Muscle of arm (tissue), 14 donors: ENCODE results near the gene REXO5. TPM values are rescaled to one million over a fixed set of nuclear protein-coding genes. Genes with fewer than 3 reads are reported as not detected.
A peak's percentile ranks its signal among the peaks of the same experiment; 100 is the strongest.
"Not testable (repeated sequence)": the region's sequence is repeated elsewhere in the genome, so short reads cannot be mapped to it uniquely, and the experiment has no call there.

Source experiments
- DNase-seq: peaks from one replicate; pipeline ENCODE4 v3.0.0-alpha.2; 2013
- long read RNA-seq, 11 donors: transcript quantifications; one replicate each; lab custom pipeline, GENCODE V29; 2026
- polyA plus RNA-seq, 12 donors: library from polyadenylated mRNA; unstranded; fragments of 120-200 nt; gene quantifications; one replicate each; pipeline ENCODE4 v1.2.1, GENCODE V29; 2013; ENCODE audit not compliant: insufficient read length in 12 of 12

REXO5 gene
- polyA plus RNA-seq: 1 to 10 TPM in 10 of 12 donors, not detected in 2; 3.7 to 7.9 (median 5.6) TPM
- long read RNA-seq, donor 1: 0 reads
- long read RNA-seq, donor 2: 0 reads
- long read RNA-seq, donor 3: 0 reads
- long read RNA-seq, donor 4: 0 reads
- long read RNA-seq, donor 5, partial matches to known transcripts: 0 of 1 reads
- long read RNA-seq, donor 5, other reads (novel, unspliced or antisense): 0 of 1 reads
- long read RNA-seq, donor 6, partial matches to known transcripts: 0 of 1 reads
- long read RNA-seq, donor 6, other reads (novel, unspliced or antisense): 0 of 1 reads
- long read RNA-seq, donor 7: 0 reads
- long read RNA-seq, donor 8: 0 reads
- long read RNA-seq, donor 9, partial matches to known transcripts: 0 of 1 reads
- long read RNA-seq, donor 9, other reads (novel, unspliced or antisense): 0 of 1 reads
- long read RNA-seq, donor 10: 0 reads
- long read RNA-seq, donor 11: 0 reads

GRCh38 chr16:20806168-20807050 is at the start of gene REXO5, which contains the start of gene ERI2:
TSS of gene REXO5 (plus strand) at chr16:20806527. CDS start at chr16:20806954, 427 bp downstream.
TSS of gene ERI2 (minus strand) at chr16:20806472. CDS start at chr16:20806430, 42 bp downstream.
- DNase-seq: peak; percentile 96

GRCh38 chr16:20760346-20760745 is 46.0 kb upstream of the REXO5 start:
- no peak for DNase-seq

DNA sequence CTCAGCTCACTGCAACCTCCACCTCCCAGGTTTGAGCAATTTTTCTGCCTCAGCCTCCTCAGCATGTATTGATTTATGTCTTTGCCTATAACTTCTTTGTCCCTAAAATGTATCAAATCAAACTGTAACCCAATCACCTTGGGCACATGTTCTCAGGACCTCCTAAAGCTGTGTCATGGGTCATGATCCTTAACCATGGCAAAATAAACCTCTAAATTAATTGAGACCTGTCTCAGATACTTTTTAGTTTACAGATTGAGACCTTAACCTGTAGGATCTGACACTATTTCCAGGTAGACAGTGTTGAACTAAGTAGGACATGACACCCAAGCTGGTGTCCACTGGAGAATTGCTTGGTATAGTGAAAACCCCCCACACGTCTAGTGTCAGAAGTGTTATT is 45.2 kb upstream of the REXO5 start:
- no peak for DNase-seq

DNA sequence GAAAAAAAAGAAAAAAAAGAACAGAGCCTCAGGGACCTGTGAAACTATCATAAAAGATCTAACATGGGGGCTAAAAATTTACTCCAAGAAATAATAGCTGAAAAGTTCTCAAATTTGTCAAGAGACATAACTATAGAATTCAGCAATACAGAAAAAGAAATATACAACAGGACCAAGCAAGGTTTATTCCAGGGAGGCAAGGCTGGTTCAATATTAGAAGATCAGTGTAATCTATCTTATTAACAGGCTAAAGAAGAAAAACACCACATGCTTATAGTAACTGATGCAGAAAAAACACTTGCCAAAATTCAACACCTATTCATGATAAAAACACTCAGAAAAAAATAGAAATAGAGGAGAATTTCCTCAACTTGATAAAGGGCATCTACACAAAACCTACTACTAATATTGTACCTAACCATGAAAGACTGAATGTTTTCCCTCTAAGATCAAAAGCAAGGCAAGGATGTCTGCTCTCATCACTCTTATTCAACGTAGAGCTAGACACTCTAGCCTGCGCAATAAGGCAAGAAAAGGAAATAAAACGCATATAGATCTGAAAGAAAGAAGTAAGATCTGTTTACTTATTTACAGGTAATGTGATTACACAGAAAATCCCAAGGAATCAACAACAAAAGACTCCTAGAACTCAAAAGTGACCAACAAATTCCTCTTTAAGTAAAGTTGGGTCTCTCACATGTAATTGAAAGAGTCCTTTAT is 43.8 kb upstream of the REXO5 start:
- no peak for DNase-seq

DNA sequence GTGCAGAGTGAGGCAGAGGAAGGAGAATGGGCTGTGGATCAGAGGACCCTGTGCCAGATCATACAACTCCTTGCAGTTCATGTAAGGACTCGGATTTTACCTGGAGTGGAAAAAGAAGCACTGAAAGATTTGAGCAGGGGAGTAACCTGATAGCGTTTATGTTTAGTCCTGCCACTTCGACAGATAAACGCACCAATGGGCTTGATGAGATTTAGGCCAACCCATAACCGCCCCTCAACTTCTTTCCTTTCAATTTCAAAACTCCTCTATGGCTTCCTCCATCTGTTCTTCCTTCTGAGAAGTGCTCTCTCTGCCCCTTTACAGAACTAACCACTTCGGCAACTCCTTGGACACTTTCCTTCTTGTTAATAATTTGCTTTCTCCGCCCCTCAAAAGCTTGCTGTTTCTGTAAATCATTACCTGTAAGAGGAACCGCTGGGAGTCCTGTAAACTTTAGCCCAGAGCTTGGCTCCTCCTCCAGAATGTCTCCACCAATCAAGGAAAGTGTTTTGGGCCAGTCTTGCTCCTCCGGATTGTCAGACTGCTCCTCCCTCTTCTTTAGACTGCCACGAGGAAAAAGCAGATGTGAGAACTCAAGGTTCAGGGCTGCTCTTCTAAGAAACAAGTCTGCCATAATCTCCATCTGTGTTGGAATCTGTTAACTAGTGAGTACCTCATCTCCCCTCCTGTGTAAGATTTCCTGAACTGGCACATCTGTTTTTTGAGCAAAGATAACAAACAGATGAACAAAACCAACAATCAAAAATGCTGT is 42.7 kb upstream of the REXO5 start, which contains the start of gene ACSM3:
ACSM3 (plus strand) TSS at position 554 of the 772 bp plus-strand sequence. CDS start 6,021 bp downstream, outside the sequence.
- peak; percentile 76 for DNase-seq

DNA sequence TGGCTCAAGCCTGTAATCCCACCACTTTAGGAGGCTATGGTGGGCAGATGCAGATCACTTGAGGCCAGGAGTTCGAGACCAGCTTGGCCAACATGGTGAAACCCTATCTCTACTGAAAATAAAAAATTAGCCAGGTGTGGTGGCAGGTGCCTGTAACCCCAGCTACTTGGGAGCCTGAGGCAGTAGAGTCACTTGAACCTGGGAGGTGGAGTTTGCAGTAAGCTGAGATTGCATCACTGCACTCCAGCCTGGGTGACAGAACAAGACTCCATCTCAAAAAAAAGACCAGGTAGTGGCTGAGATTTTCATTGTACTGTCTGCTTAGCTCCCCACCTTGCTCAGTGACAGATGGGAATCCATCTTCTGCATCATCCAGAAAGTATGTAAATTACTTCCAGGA is 41.9 kb upstream of the REXO5 start:
- DNase-seq: not testable (repeated sequence)

DNA sequence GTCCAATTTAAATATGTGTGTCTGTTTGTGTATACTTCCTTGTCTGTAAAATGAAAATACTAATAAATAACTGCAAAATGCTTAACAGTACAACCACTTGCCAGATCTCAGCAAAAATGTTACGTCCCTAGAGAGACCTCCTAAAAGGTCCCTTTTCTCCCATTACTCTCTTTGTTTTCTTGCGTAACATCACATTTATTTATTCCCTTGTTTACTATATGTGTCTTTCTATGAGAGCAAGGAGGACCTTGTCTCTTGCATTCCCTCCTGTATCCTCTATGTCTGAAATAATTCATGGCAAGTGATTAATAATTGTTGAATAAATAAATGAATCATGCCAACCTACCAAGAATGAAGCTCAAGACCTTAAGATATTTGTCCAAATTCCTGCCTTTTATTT is 40.6 kb upstream of the REXO5 start:
- no peak for DNase-seq

GRCh38 chr16:20766294-20766693 is 40.0 kb upstream of the REXO5 start:
- no peak for DNase-seq

DNA sequence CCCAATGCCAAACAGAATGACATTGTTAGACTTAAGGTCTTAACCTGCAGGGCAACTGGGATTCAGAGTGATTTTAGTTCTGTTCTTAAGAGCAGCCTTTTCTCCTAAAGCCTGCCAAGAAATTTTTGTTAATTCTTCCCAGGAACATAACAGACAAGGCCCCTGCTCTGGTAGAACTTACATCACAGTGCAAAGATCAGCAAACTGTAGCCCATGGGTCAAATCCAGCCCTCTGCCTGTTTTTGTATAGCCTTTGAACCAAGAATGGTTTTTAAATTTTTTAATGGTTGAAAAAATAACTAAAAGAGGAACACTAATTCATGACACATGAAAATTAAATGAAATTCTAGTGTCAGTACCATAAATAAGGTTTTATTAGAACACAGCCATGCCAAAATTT is 38.8 kb upstream of the REXO5 start:
- no peak for DNase-seq

GRCh38 chr16:20768121-20768520 is 38.2 kb upstream of the REXO5 start:
- no peak for DNase-seq

DNA sequence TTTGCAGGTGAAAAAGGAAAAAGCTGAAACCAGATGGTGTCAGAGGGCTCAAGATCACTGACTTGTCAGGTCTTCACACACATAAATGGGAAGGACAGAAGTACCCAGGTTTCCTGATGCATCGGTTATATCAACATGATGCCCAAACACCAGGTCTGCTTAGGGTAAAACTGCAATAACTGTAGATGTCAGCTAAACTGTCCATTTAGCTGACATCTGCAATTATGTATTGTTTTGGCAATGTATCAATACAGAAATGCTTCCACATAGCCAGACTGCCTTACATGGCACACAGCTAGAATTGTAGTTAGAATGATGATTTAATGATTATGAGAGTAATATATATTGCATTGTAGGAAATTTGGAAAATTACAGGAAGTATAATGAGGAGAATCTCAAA is 37.5 kb upstream of the REXO5 start:
- no peak for DNase-seq

DNA sequence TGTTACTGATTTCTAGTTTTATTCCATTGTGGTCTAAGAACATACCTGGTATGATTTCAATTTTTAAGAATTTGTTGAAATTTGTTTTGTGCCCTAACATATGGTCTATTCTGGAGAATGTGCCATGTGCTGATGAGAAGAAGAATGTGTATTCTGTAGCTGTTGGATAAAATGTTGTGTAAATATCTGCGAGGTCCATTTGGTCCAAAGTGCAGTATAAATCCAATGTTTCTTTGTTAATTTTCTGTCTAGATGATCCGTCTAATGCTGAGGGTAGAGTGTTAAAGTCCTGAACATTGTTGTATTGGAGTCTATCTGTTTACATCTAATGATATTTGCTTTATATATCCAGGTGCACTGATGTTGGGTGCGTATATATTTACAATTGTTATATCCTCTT is 32.6 kb upstream of the REXO5 start:
- DNase-seq: no peak

DNA sequence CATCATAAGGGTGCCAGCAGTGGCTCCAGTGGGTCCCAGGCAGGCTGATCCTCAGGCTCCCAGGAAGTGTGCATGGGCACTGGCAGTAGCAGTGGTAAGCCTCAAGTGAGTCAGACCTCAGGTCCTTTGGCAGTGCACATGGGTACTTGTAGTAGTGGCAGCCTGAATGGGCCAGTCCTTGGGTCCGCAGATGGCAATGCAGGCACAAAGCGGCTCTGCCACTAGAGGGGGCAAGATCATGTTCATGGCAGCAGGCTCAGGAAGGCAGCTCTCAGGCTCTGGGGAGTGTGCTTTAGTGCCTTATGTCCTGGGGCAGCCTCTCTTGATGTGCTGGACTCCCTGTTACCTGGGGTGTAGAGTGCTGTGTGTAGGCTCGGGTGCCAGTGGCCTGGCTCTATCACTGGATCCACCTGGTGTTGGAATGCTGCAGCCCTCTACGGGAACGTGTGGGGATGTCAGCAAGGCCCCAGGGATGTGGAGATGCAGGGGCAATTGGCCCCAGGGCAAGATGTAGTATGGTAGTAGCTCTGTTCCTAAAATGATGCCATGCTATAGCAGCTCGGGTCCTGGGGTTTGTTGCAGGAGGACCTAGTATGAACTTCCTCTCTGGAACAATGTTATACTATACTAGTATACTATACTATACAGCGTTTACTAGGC is 31.5 kb upstream of the REXO5 start:
- DNase-seq: no peak

- no peak for DNase-seq
Observed at GRCh38 chr16:20781697-20782096, 24.6 kb upstream of the REXO5 start.

DNA sequence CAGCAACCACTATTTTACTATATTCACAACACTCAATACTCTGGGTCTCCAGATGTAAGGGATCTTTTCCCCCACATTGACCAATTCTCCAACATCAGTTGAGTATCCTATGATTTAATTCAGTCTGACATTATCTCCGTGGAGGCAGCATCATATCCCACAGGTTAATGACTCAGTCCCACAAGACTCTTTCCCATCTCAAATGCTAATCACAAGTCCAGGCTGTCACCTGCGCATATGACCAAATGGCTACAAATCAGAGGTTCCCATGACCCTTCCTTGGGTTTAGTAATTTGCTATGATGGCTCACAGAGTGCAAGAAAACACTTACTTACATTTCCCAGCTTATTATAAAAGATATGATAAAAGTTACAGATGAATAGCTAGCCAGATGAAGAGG is 23.9 kb upstream of the REXO5 start:
- DNase-seq: no peak

- DNase-seq: no peak
Observed at GRCh38 chr16:20784204-20784603, 22.1 kb upstream of the REXO5 start.

- DNase-seq: no peak
Observed at GRCh38 chr16:20789130-20789529, 17.2 kb upstream of the REXO5 start.

DNA sequence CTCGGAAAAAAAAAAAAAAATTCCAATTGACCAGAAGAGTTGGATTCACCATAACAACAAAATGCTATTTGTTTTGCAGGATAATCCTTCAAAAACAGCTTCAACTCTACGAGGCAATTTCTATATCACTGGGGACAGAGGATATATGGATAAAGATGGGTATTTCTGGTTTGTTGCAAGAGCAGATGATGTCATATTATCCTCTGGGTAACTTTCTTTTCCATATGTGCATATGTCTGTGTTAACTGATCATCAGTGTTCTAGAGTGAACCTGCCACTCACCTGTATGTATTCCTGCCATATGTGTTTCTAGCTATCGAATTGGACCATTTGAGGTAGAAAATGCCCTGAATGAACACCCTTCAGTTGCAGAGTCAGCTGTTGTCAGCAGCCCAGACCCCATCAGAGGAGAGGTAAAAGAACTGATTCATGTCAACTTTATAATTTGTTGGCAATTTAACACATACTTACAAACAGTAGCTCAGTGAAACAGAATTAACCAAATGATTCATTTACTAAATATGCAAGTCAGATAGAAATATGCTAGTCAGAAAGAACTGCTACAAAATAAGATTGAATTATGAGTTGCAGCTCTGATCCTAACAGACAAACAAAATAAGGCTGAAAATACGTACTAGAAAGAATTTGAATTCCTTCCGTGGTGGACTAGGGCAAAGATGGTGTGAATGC is 14.3 kb upstream of the REXO5 start:
- DNase-seq: no peak

GRCh38 chr16:20798364-20798763 is 8.0 kb upstream of the REXO5 start:
- no peak for DNase-seq

DNA sequence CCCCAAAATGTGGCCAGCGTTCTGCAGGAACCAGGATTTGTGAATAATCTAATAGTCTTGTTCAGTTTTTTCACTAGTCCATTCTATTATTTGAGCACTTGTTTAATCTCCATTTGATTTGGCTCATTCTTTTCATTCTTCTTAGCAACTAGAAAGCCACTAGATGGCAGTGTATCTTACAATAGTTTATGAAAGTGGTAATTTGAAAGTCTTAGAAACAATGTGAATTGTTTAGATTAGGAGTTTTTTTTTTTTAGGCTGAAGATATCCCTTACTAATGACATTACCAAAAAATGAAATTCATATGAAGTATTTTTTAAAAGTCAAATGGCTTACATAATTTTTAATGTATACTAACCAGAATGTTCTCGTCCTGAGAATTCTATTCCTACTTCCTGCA is 6.7 kb upstream of the REXO5 start:
- no peak for DNase-seq
